AG09309 (cell line): Measurements from ENCODE around the gene MEGF11.

Source experiments
- DNase-seq: peaks from one replicate; pipeline ENCODE4 v3.0.0-alpha.2; 2010; ENCODE audit warnings: low read depth
- H3K4me3 ChIP-seq: 2 replicates; pipeline ENCODE4 v1.5.1; 2011; ENCODE audit warnings: mild to moderate bottlenecking, low read depth, low read length, moderate library complexity; ENCODE audit not compliant: control insufficient read depth
- TF ChIP-seq, protein P1 (sequence below): IDR thresholded peaks from 2 replicates; pipeline ENCODE4 v1.5.1; 2011; ENCODE audit warnings: mild to moderate bottlenecking, low read depth, low read length, inconsistent platforms; ENCODE audit not compliant: insufficient read depth, control insufficient read depth; ENCODE audit errors: missing control alignments

MEGF11 gene

DNA sequence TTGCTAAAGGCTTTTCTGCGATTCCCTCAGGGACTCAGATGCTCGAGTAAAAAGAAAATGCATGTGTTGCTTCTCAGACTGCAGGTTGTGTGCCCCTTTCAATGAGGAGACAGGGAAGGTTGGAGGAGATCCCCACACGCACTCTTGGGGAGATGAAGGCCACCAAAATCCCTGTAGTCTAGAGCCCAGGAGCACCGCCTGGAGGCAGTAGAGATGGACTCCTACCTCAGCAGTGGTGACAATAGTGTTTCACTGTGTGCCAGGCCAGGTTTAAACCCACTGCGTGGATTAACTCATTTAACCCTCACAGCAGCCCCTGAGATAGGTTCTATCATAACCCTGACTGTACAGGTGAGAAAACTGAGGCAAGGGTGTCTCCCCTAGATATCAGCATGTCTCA, 15.2 kb downstream of the MEGF11 start:
- TF ChIP-seq, protein P1, sequence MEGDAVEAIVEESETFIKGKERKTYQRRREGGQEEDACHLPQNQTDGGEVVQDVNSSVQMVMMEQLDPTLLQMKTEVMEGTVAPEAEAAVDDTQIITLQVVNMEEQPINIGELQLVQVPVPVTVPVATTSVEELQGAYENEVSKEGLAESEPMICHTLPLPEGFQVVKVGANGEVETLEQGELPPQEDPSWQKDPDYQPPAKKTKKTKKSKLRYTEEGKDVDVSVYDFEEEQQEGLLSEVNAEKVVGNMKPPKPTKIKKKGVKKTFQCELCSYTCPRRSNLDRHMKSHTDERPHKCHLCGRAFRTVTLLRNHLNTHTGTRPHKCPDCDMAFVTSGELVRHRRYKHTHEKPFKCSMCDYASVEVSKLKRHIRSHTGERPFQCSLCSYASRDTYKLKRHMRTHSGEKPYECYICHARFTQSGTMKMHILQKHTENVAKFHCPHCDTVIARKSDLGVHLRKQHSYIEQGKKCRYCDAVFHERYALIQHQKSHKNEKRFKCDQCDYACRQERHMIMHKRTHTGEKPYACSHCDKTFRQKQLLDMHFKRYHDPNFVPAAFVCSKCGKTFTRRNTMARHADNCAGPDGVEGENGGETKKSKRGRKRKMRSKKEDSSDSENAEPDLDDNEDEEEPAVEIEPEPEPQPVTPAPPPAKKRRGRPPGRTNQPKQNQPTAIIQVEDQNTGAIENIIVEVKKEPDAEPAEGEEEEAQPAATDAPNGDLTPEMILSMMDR: no peak
- DNase-seq: no peak

DNA sequence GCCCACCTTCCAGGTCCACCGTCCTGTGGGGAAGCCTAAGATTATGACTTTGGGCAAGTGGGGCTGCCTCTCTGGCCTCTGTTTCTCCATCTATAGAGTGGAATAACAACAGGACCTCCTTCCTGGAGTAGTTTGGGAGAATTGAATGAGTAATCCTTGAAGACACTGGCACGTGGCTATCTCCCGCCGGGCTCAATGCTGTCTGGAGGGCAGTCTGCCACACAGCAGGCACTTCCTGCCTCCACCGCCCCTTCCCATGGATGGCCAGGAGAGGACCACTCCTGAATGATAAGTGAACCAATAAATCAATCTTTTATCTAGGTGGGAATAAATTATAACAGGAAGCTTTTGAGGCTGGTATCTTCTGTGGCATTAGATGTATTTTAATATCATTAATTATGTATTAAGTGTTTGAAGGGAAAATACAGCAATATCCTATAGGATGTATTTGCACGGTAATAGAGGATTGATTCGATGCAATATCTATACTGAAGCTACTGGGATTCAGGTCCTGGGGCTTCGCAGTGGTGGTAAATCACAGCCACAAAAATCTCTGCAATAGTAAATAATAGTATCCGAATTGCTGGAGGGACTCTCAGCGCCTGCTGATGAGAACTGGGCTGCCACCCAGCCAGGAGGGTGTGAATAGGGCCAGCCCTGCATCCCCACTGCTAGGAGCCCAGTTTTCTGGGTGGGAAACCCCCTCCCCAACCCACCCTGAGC, 15.9 kb downstream of the MEGF11 start:
- no peak for DNase-seq
- no peak overlapping the region for H3K4me3 ChIP-seq
- TF ChIP-seq, protein P1: no peak

More for the DNA sequence above, 15.2 kb downstream of the MEGF11 start:
- no peak overlapping the region for H3K4me3 ChIP-seq

DNA sequence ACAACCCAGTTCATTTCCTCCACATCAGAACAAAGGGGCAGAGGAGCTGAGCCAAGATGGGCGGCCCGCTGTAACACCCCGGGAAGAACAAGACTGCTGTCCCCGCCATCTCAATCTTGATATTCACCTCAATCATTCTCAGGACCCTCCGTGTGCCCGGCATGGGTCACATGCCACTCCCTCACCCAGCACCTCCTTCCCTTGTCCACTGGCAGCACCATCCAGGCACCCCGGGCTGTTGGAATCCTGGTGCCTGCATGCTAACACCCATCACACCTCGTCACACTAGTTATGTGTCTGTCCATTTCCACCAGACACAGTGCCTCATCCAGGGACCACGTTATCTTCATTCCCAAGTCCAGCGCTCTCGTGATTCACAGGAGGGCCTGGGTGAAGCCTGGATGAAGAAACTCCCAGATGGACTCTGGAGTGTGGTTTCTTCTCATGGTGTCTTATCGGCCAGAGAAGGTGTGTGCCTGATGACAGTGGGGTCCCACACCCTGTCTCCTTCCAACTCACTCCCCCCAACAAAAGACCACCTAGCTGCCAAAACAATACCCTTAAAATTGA, 16.7 kb downstream of the MEGF11 start:
- DNase-seq: no peak
- TF ChIP-seq, protein P1: no peak
- H3K4me3 ChIP-seq: no peak overlapping the region

DNA sequence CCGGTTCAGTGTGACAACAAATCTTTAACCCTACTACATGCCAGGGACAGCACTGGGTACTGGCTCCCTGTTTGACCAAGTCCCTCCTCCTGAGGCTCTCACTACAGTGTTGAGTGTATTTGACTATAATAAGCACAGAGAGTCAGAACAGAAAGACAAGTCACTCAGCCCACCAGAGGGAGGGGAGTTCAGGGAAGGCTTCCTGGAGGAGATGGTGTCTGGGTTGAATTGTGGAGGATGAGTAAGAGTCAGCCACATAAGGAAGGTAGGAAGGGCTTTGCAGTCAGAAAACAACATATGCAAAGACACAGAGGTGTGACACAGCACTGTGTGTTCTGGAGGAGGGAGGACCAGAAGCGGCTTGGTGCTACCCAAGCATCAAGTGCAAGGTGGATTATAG, 17.7 kb downstream of the MEGF11 start:
- TF ChIP-seq, protein P1: no peak
- H3K4me3 ChIP-seq: no peak overlapping the region
- DNase-seq: no peak

DNA sequence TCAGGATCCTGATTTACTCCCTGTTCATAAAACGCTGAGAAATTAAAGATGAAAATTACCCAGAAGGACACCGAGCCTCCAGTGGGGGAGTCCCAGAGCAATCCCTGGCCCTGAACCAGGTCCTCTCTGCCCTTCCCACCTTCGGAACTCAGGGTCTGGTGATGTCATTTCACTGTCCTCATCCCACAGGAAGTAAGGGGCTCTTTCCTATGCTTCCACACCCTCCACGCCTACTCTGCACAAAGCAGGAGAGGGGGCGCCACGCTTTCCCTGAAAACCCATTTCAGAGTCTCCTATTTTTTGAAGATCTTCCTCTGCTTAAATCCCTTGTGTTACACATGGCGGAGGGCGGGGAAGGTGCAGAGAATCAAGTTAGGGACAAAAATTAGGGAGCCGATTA, 18.8 kb downstream of the MEGF11 start:
- TF ChIP-seq, protein P1: no peak
- DNase-seq: no peak
- no peak overlapping the region for H3K4me3 ChIP-seq

DNA sequence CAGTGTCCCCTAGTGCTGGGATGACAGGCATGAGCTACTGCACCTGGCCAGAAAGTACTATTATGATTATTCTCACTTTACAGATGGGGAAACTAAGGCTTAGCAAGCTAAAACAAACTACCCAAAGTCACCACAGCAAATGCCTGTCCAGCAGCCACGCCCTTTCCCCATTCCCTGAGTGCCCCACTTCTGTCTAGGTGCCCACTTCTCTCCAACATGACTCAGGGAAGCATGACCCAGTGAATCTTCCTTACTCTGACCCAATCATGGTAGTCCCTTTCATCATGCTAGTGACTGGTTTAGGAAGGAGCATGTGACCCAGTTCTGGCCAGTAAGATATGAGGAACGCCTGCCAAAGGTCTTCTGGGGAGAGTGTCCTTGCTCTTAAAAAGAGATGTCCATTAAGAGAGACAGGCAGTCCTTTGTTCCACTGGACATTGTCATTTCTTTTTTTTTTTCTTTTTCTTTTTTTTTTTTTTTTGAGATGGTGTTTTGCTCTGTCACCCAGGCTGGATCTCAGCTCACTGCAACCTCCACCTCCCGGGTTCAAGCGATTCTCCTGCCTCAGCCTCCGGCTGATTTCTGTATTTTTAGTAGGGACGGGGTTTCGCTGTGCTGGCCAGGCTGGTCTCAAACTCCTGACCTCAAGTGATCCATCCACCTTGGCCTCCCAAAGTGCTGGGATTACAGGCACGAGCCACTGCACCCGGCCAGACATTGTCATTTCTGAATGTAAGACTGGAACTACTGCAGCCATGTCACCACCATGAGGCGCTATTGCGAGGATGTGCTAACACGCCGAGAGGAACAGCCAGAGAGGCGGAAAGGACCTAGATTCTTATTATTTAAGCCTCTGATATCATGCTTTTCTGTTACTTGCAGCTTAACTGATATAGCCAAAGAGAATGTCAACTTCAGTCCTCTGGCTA, 19.8 kb downstream of the MEGF11 start:
- TF ChIP-seq, protein P1: no peak
- DNase-seq: peak; percentile 3
- no peak overlapping the region for H3K4me3 ChIP-seq
